Upper lobe of left lung (tissue), 4 donors: ENCODE results near the gene C1QC.

ENCODE experiments used
- CTCF ChIP-seq, 6 experiments: fragments of 450-650 bp in 4 of 6; fragments of 200-600 bp in 2 of 6; sonication (generic) in 2 of 6; IDR thresholded peaks; one replicate each; pipeline ENCODE4 v1.5.1; 2016 to 2019; ENCODE audit warnings: antibody characterized with exemption in 6 of 6
- EP300 ChIP-seq, 4 donors: sonication (generic); formaldehyde crosslinking; IDR thresholded peaks; one replicate each; pipeline ENCODE4 v1.5.1; 2017; ENCODE audit warnings: antibody characterized with exemption in 4 of 4, control low read depth in 2 of 4
- POLR2A ChIP-seq, 4 donors: fragments of 450-650 bp; IDR thresholded peaks; one replicate each; pipeline ENCODE4 v1.5.1; 2016 to 2017; ENCODE audit warnings: antibody characterized with exemption in 4 of 4, mild to moderate bottlenecking in 2 of 4

GRCh38 chr1:22625262-22625925 lies 18.0 kb upstream of the C1QC start:
- TF ChIP-seq CTCF (IDR thresholded peaks at IDR 0.05) (no peak), EP300 (IDR thresholded peaks at IDR 0.05) (no peak), POLR2A (IDR thresholded peaks at IDR 0.05) (no peak)
